HG03378 (cell line): ENCODE data around the gene PDCD4.
"Not testable (repeated sequence)": the region's sequence is repeated elsewhere in the genome, so short reads cannot be mapped to it uniquely, and the experiment has no call there.

Experiments
- ATAC-seq: cut with Tn5 transposase; IDR thresholded peaks from one replicate; pipeline ENCODE4 v1.9.1; 2021; ENCODE audit warnings: mild to moderate bottlenecking, moderate library complexity; ENCODE audit not compliant: unreplicated experiment

Gene PDCD4

GRCh38 chr10:110880012-110880411 is 8.3 kb downstream of the PDCD4 start:
- no peak for ATAC-seq

GRCh38 chr10:110881247-110881646 is 9.5 kb downstream of the PDCD4 start:
- no peak for ATAC-seq

- ATAC-seq: no peak
Observed at GRCh38 chr10:110881905-110882304, 10.2 kb downstream of the PDCD4 start.

GRCh38 chr10:110883924-110884323 is 12.2 kb downstream of the PDCD4 start:
- no peak for ATAC-seq

GRCh38 chr10:110885932-110886674 is 14.4 kb downstream of the PDCD4 start:
- ATAC-seq: no peak

DNA sequence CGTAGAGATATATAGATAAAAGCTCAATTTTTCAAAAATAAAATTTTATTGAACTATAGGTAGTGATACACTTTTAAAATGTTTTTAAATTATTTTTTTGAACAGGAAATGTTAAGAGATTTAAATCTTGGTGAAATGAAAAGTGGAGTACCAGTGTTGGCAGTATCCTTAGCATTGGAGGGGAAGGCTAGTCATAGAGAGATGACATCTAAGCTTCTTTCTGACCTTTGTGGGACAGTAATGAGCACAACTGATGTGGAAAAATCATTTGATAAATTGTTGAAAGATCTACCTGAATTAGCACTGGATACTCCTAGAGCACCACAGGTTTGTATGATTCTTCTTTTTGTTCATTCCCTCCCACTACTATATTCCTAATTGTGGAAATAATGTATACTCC is 15.8 kb downstream of the PDCD4 start:
- ATAC-seq: no peak

GRCh38 chr10:110892602-110893288 is 21.0 kb downstream of the PDCD4 start:
- no peak for ATAC-seq

GRCh38 chr10:110893559-110894179 is 21.9 kb downstream of the PDCD4 start:
- ATAC-seq: no peak

- ATAC-seq: no peak
Observed at GRCh38 chr10:110897184-110897583, 25.5 kb downstream of the PDCD4 start.

- no peak for ATAC-seq
Observed at GRCh38 chr10:110898391-110898790, 26.7 kb downstream of the PDCD4 start.

DNA sequence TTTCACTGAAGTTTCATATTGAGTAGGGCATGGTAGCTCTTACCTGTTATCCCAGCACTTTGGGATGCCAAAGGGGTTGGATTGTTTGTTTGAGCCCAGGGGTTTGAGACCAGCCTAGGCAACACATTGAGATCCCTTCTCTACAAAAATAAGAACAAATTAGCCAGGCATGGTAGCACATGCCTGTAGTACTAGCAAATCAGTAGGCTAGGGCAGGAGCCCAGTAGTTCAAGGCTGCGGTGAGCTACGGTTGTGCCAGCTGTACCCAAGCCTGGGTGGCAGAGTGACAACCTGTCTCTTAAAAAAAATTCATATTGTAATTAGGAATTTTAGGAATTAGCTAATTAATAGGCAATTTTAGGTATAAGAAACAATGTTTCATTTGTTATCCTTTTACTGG is 29.3 kb downstream of the PDCD4 start:
- no peak for ATAC-seq

GRCh38 chr10:110901954-110902819 is 30.5 kb downstream of the PDCD4 start:
- no peak for ATAC-seq

DNA sequence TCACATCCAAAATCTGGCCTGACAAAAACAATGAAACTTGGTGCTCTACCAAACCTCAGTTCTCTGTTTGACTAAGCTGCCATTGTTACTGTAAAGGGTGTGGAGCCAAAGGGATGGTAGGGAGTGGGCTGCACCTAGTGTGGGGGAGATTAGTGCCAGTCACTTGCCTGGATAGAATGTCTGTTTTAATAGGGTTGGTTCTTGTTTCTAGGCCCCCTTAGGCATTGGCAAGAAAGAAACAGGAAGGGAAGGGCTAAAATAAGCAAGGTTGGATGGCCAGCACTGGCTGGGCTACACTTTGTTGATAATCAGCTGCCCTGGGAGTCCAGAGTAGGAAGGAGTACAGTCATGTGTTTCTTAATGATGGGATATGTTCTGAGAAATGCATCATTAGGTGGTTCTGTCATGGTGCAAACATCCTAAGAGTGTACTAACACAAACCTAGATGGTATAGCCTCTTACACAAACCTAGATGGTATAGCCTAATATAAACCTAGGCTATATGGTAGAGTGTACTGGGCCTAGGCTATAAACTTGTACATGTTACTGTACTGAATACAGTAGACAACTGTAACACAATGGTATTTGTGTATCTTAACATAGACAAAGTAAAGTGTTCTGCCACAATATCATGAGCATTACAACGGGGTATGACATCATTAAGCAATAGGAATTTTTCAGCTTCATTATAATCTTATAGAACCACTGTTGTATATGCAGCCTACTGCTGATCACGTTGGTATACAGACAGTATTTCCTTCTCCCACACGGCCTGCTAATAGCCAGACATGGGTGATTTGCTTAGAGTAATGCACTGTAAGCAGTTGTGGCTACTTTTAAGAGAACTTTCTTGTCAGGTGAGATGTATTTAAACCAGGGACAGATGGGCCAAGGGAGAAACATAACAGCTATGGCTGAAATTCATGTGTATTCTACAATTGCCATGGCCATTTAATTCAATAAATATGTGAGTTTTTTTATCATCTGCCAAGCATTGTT is 31.9 kb downstream of the PDCD4 start:
- ATAC-seq: peak; percentile 66

DNA sequence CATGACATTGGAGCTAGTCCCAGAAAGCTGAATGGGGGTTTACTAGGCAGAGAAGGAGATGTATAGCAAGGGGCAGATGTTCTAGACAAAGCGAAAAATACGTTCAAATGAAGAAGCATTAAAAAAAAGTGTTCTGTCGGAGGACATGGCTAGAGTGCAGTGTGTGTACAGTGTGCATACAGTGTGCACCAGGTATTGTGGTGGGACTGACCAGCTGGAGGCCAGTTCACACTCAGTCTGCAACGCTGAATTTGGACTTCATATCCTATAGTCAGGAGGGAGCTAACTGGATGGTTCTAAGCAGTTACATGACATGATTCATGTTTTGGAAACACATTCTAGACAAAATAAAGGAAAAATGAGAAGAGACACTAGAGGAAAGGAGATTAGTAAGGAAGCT is 38.4 kb downstream of the PDCD4 start:
- ATAC-seq: no peak

- ATAC-seq: no peak
Observed at GRCh38 chr10:110912374-110912773, 40.6 kb downstream of the PDCD4 start.

- ATAC-seq: no peak
Observed at GRCh38 chr10:110914431-110914830, 42.7 kb downstream of the PDCD4 start.

GRCh38 chr10:110915035-110915434 is 43.3 kb downstream of the PDCD4 start:
- ATAC-seq: no peak

DNA sequence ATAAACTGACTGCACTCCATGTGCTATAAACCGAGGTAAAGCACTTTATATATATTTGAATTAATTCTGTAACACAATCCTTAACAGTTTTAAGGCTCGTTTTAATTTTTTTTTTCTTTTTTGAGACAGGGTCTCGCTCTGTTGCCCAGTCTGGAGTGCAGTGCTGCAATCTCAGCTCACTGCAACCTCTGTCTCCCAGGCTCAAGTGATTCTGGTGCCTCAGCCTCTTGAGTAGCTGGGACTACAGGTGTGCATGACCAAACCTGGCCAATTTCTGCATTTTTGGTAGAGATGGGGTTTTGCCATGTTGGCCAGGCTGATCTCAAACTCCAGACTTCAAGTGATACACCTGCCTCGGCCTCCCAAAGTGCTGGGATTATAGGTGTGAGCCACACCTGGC is 43.9 kb downstream of the PDCD4 start:
- not testable (repeated sequence) for ATAC-seq

DNA sequence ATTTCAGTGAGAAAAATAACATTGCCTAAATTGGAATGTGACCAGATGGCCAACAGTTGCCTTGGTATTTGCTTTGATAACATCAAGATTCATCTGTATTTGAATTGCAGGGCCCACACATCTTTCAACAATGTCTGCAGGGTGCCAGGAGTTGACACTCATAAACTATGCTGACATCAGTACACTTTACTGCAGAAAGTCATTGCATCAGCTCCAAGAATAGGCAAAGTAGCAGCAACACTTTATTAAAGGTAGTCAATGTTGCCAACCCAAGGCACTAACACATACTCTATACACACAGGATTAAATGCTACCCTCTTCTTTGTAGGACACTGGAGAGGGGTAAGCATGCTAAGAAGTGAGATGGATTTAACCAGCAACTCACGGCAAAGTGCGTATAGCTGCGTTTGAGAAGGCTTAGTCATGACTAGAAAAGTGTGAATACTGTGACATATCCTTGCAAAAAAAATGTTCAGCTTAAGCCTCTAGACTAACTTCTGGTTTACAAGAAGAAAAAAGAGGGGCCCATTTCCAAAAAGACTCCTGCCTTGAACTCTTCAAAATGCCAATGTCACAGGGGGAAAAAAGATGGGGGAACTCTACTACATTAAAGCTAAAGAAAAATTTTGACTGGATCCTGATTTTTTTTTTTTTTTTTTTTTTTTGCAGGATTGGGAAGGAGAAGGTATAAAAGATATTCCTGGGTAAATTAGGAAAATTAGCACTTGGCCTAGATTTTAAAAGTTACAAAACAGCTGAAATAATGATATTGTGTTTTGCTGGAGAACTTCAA is 45.0 kb downstream of the PDCD4 start:
- ATAC-seq: no peak
